RWPE2 (cell line): ENCODE data around the gene CDC42EP1.

Experiments
- ATAC-seq: fragments of 200-7000 bp; cut with Tn5 transposase; 3 replicates; pipeline ENCODE4 v1.9.1; 2021; ENCODE audit warnings: low read depth
- DNase-seq: peaks from one replicate; pipeline ENCODE4 v3.0.0-alpha.2; 2020; ENCODE audit warnings: low spot score
- H3K27ac ChIP-seq: fragments of 450-650 bp; 2 replicates; pipeline ENCODE4 v1.5.1; 2017; ENCODE audit warnings: mild to moderate bottlenecking; ENCODE audit not compliant: poor library complexity, severe bottlenecking
- H3K27me3 ChIP-seq: fragments of 250-450 bp; sonication (Bioruptor Pico); 2 replicates; pipeline ENCODE4 v1.5.1; 2021; ENCODE audit warnings: mild to moderate bottlenecking, moderate library complexity; ENCODE audit not compliant: insufficient read depth, poor library complexity, severe bottlenecking
- H3K36me3 ChIP-seq: fragments of 250-450 bp; sonication (Bioruptor Pico); 2 replicates; pipeline ENCODE4 v1.5.1; 2020; ENCODE audit warnings: low read depth, mild to moderate bottlenecking, moderate library complexity
- H3K4me1 ChIP-seq: fragments of 250-450 bp; sonication (Bioruptor Pico); 2 replicates; pipeline ENCODE4 v1.5.1; 2021; ENCODE audit warnings: mild to moderate bottlenecking, moderate library complexity; ENCODE audit not compliant: insufficient read depth, poor library complexity, severe bottlenecking
- H3K4me3 ChIP-seq: fragments of 250-450 bp; sonication (Bioruptor Pico); 2 replicates; pipeline ENCODE4 v1.5.1; 2021; ENCODE audit warnings: mild to moderate bottlenecking, moderate library complexity; ENCODE audit not compliant: severe bottlenecking
- H3K9me3 ChIP-seq: fragments of 250-450 bp; sonication (Bioruptor Pico); 2 replicates; pipeline ENCODE4 v1.5.1; 2021; ENCODE audit warnings: mild to moderate bottlenecking, moderate library complexity; ENCODE audit not compliant: severe bottlenecking
- CTCF ChIP-seq: fragments of 450-650 bp; IDR thresholded peaks from one replicate; pipeline ENCODE4 v1.5.1; 2017; ENCODE audit warnings: mild to moderate bottlenecking, moderate library complexity; ENCODE audit not compliant: poor library complexity, severe bottlenecking

The CDC42EP1 gene

GRCh38 chr22:37570661-37570976 is 10.3 kb downstream of the CDC42EP1 start:
- H3K27ac ChIP-seq, result no peak overlapping the region
- DNase-seq, result no peak
- H3K4me1 ChIP-seq, result peaks cover 17% of the 10 kb centered on the region
- no peak for TF ChIP-seq CTCF
- H3K9me3 ChIP-seq, result no peaks in the 10 kb centered on the region
- H3K27me3 ChIP-seq, result no peaks in the 10 kb centered on the region
- ATAC-seq, result no peak; the same call in 2 of the 3 replicates
- H3K36me3 ChIP-seq, result peaks cover 22% of the 10 kb centered on the region
- H3K4me3 ChIP-seq, result no peak overlapping the region

GRCh38 chr22:37571258-37571991 is 11.1 kb downstream of the CDC42EP1 start:
- peak; percentile 32 for TF ChIP-seq CTCF
- Histone ChIP-seq H3K27me3 (no peaks in the 10 kb centered on the region), H3K4me1 (peaks cover 17% of the 10 kb centered on the region), H3K27ac (no peak overlapping the region), H3K9me3 (no peaks in the 10 kb centered on the region), H3K4me3 (no peak overlapping the region), H3K36me3 (peaks cover 14% of the 10 kb centered on the region)
- no peak for DNase-seq
- ATAC-seq, result peak; percentile 46

- DNase-seq (no peak), ATAC-seq (no peak)
- H3K27ac ChIP-seq, result no peak overlapping the region
- H3K4me1 ChIP-seq, result peaks cover 15% of the 10 kb centered on the region
- peaks cover 8% of the 10 kb centered on the region for H3K36me3 ChIP-seq
- H3K9me3 ChIP-seq, result no peaks in the 10 kb centered on the region
- H3K4me3 ChIP-seq, result no peak overlapping the region
- H3K27me3 ChIP-seq, result no peaks in the 10 kb centered on the region
- no peak for TF ChIP-seq CTCF
Measured at GRCh38 chr22:37571992-37572373, 11.7 kb downstream of the CDC42EP1 start.

GRCh38 chr22:37575490-37576003 is 15.3 kb downstream of the CDC42EP1 start:
- no peaks in the 10 kb centered on the region for H3K9me3 ChIP-seq
- H3K27ac ChIP-seq, result no peak overlapping the region
- DNase-seq (no peak), ATAC-seq (no peak)
- TF ChIP-seq CTCF, result no peak
- H3K4me1 ChIP-seq, result peaks cover 1% of the 10 kb centered on the region
- no peaks in the 10 kb centered on the region for H3K27me3 ChIP-seq
- H3K4me3 ChIP-seq, result no peak overlapping the region
- H3K36me3 ChIP-seq, result no peaks in the 10 kb centered on the region

- TF ChIP-seq CTCF, result no peak
- Histone ChIP-seq H3K4me1 (no peaks in the 10 kb centered on the region), H3K27ac (no peak overlapping the region), H3K9me3 (no peaks in the 10 kb centered on the region), H3K36me3 (no peaks in the 10 kb centered on the region), H3K27me3 (no peaks in the 10 kb centered on the region), H3K4me3 (no peak overlapping the region)
- no peak for DNase-seq
- no peak for ATAC-seq
Measured at GRCh38 chr22:37578002-37578401, 17.7 kb downstream of the CDC42EP1 start.
